Activated CD4-positive, CD25-positive, alpha-beta regulatory T cell treated with anti-CD3 and anti-CD28 coated beads, Interleukin-2, amount 50 U/mL, for 16 hours (primary cell): ENCODE data around the gene TSPYL6.

Experiments used
- DNase-seq: peaks from one replicate; pipeline ENCODE4 v3.0.0-alpha.2; 2020; ENCODE audit warnings: low read depth, low spot score

Gene TSPYL6

DNA sequence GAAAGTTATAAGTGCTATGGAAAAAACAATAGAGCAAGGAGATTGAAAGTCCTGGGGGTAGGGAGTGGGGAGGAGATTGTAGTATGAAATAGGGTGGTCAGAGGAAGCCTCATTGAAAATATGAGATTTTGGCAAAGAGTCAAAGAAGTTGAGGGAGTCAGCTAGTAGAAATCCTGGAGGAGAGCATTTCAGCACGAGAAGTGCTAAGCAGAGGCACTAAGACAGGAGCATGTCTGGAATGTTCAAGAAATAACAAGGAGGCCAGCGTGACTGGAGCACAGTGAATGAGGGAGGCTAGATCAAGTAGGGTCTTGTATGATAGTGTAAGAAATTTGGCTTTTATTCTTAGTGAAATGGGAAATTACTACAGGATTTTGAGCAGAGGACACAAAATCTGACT is 2.1 kb upstream of the TSPYL6 start:
- DNase-seq: no peak

DNA sequence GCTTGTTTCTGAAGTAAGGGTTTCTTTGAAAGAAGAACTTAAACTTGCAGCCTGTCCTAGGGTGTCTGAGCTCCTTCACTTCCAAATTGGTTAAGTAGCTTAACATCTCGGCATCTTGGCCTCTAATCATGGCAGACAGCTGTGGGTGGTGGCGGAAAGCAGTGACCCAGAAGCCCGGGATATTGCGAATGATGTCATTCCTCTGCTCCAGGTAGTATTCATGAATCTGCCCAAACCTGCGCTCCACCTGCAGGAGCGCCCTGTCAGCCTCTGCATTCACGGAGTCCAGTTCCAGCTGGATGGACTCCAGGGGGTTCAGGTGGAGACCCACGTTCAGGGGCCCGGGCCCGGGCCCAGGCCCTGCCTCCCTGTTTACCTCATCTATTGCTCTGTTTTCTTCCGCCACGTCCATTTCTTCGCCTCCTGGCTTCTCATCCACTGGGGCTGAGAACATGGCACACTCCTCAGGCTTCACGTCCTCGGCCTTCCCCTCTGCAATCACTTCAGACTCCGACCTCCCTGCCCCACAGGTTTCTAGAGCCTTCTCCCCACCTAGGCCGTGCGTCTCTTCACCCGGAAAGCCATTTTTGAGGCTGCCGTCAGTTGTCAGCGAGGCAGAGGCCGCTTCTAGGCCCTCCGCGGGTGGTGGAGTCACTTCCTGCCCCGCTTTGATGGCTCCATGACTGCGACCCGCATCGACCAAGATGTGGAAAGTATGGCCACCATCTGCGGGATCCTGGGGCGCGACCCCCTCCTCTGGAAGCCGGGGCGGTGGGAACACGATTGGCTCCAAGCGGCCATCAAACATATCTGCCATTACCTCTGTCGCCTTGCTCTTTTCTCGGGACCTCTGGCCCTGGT is 569 bp downstream of the TSPYL6 start:
- no peak for DNase-seq

DNA sequence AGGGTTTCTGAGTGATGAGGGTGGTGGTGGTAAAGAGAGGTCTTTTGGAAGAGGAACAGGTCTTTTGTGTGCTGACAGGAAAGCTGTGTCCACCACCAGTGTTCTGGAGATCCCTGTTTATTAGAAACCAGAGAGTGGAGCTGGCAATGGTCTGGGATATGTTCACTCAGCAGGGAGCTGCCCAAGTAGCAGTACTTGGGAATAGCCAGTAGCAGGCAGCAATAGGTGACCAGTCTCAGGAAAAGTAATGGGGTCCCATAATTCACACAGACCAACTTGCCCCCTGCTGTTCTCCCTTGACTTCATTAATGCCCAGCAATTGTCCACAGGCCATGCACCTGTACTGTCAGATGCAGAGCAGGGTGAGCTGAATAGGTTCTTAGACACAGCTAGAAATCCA is 1.8 kb downstream of the TSPYL6 start:
- no peak for DNase-seq

- DNase-seq: no peak
These were observed 6.4 kb downstream of the TSPYL6 start for GRCh38 chr2:54249629-54250028.

DNA sequence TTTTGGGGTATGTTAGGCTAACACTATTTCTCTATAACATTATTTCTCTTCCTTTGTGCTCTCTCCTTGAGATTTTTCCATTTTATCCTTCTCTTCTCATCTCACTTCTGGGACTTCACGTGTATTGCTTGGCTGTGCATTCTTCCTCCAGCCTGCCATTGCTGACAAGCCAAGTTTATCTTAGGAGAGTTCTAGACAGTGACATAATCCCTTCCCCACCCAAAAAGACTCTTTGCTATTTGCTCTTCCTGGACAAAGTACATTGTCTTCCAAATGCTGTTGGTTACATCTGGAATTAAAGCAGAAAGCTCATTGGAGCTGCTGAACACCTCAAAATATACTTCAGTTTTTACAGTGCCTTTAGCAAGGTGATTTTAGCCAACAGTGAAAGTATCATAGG is 8.9 kb downstream of the TSPYL6 start:
- no peak for DNase-seq

DNA sequence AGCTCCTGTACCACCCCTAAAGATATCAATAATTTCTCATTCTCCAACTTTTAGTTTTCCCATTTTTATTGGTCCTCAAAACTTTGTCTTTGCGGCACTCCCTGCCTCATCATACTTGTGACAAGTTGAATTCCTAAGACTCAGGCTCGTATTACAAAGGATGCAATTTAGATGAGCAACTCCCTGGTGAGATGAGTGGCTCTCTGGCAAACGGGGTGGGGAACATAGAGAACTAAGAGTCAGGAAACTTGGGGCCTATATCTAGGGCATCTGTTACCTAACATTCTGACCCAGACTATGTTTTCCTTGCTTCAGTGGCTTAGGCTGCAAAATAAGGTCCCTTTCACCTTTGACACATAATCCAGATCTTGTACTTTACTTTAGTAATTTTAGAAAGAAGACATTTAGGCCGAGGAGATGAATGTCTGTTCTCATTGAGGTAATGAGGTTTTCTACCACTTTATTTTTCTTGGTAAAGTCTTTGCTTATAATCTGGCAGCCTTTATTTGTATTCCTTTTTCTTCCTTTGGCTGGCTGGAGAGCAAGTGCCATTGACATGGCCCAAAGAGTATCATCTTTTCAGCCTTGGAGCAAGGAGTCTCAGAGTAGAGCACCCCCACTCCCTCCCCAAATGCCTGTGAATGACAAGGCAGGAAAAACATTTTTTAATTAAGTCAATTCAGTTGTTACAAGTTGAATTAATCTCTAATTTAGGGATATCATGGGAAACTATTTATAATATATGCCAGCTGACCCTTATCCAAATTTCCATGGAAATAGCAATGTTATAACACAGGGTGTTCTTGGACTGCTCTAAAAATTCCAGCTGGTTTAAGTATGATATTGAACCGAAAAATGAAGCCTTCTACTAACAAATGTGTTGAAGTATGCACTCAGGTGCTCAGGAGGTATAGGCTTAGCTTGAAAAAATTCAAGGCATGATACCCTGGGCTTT is 15.2 kb downstream of the TSPYL6 start:
- no peak for DNase-seq

DNA sequence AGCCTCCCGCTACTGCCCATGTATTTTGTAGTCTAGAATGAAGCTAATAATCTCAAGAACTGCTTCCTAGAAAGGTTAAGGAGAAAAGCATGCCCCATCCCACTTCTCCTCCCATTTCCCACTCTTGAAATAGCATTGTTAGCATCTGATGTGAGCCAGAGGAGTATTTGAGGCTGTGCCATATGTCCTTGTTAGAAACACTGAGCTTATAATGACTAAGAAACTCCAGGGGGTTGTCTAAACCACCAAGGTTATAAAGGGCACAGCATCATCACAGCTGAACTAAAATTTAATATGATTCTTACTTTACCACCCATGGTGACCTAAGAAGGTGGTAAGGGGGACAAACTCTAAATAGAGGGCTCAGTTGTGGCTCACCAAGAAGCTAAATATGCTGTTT is 16.6 kb downstream of the TSPYL6 start:
- DNase-seq: no peak

GRCh38 chr2:54237428-54237827 is 18.6 kb downstream of the TSPYL6 start:
- DNase-seq: no peak

DNA sequence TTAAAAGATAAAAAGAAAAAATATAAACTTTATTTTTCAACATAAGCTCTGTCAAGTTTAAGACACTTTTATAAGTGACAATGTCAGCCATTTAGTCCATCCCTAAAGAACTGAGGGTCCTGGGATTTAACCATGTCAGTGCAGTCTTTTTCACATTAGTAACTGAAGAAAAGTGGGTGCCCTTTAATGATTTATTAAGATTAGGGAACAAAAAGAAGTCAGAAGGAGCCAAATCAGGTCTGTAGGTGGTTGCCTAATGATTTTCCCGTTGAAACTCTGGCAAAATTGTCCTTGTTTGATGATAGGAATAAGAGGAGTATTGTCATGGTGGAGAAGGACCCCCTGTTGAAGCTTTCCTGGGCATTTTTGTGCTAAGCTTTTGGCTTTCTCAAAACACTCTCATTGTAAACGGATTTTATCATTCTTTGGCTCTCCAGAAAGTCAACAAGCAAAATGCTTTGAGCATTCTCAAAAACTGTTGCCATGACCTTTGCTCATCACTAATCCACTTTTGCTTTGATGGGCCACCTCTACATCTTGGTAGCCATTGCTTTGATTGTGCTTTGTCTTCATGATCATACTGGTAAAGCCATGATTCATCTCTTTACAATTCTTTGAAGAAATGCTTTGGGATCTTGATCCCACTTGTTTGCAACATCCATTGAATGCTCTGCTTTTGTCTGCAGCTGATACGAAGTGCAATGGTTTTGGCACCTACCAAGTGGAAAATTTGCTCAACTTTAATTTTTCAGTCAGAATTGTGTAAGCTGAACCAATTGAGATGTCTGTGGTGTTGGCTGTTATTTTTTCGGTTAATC is 22.0 kb downstream of the TSPYL6 start:
- DNase-seq: no peak

GRCh38 chr2:54228945-54229344 is 27.1 kb downstream of the TSPYL6 start:
- DNase-seq: no peak

GRCh38 chr2:54227798-54228197 is 28.2 kb downstream of the TSPYL6 start:
- no peak for DNase-seq

GRCh38 chr2:54226260-54226659 is 29.8 kb downstream of the TSPYL6 start:
- DNase-seq: no peak

DNA sequence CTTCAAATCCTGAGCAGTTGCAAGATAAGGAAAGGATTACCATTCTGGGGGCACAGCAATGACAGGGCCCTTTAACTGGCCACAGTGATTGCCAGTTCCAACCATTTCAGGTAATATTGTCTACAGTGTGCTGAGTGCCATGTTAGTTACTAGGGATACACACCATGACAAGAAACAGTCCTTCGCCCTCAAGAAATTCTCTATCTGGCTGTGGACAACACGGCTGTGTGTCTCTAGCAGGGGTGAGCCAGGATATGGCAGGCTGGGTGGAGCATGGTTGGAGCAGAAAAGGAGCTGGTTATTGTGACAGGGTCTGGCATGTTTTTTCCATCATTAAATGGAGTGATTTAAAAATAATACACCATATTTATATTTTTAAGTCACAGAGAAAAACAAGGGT is 31.0 kb downstream of the TSPYL6 start:
- no peak for DNase-seq

- no peak for DNase-seq
These were observed 42.9 kb downstream of the TSPYL6 start for GRCh38 chr2:54213082-54213481.

GRCh38 chr2:54212456-54212855 is 43.6 kb downstream of the TSPYL6 start:
- DNase-seq: no peak

DNA sequence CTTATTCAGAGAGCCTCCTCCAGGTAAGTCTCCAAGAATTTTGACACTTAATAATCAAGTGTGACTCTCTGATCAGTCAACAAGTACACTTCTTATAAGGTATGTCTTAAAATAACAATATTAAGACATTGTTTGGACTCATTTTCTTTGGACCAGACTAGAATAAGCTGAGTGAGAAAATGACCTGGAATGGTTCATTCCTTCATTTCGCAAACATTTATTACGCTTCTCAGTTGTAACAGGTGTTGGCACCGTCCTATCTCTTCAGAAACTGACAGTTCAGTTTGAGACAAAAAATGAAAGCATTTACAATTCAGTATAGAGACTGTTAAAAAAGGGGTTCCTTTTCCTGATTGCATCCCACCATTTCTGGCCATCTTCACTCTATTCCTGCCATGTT is 46.6 kb downstream of the TSPYL6 start:
- DNase-seq: no peak

GRCh38 chr2:54208364-54209240 is 47.4 kb downstream of the TSPYL6 start:
- no peak for DNase-seq

DNA sequence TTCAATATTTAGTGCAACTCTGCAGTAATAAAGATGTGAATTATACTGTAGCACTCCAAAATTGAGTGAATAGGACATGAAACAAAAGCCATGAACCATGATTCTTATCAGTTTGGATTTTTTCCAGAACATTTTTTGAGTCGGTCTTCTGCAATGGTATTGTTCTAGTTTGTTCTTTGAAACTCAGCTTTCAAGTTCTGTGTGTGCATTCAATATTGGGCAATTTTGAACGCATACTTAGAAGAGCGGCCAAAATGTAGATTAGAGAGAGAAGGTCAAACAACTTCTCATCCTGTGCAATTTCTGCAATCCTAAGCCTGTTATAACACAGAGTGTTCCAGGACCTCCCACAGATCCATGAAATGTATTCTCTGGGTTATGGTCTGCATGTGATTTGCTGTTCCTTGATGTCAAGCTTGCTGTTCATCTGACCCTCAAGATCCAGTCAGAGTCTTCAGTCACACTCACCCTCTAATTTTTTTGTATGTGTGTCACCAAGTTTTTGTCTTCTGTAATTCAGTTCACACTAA is 48.3 kb downstream of the TSPYL6 start:
- no peak for DNase-seq

DNA sequence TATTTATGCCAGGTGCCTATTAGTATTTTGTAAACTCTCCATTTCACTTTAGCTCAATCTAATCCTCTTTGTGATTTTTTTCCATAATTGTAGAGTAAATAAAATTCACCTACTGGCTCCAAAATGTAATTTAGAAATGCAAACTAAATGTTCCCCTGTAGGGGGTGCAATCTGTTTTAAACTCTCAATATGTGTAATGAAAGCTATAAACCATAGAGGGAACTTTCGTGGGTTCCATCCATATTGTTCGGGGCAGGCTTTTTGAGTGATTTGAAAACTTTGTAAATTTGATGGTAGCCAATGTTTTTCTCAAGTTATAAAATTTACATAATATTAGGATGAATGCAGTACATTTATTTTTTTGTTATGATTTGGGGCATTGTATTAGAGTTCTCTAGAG is 49.4 kb downstream of the TSPYL6 start:
- no peak for DNase-seq

- DNase-seq: no peak
These were observed 51.6 kb downstream of the TSPYL6 start for GRCh38 chr2:54204476-54204875.
